GM19452 (cell line): ENCODE data around the gene CD200.

ENCODE experiments used
- ATAC-seq: cut with Tn5 transposase; IDR thresholded peaks from one replicate; pipeline ENCODE4 v1.9.1; 2021; ENCODE audit not compliant: unreplicated experiment

Gene CD200

GRCh38 chr3:112409041-112409440, 76.1 kb downstream of the CD200 start:
- no peak for ATAC-seq

DNA sequence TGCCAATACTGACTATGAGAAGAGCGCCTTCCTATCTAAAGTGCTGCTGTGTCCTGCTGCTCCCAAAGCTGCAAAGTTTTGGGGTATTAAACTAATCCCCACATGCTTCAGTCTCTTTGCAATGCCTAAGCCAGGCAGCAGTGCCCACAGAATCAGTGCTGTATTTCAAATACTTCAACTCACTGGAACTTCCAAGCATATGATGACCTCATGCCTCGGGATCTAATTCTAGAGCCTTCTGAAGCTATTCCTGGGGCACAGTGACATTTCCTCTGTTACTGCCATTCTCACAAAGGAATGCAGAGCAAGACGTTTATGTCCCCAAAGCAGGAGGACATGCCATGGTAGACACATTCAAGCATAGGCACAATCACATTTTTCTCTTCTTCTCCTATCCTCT, 78.5 kb downstream of the CD200 start:
- no peak for ATAC-seq
